IPS-NIHi7 (cell line): ENCODE results near the gene IP6K1.
A peak's percentile ranks its signal among the peaks of the same experiment; 100 is the strongest.
"Not testable (repeated sequence)": the region's sequence is repeated elsewhere in the genome, so short reads cannot be mapped to it uniquely, and the experiment has no call there.

Experiments
- DNase-seq: peaks from one replicate; pipeline ENCODE4 v3.0.0; 2012; ENCODE audit warnings: mixed read lengths; ENCODE audit errors: extremely low spot score

The IP6K1 gene

DNA sequence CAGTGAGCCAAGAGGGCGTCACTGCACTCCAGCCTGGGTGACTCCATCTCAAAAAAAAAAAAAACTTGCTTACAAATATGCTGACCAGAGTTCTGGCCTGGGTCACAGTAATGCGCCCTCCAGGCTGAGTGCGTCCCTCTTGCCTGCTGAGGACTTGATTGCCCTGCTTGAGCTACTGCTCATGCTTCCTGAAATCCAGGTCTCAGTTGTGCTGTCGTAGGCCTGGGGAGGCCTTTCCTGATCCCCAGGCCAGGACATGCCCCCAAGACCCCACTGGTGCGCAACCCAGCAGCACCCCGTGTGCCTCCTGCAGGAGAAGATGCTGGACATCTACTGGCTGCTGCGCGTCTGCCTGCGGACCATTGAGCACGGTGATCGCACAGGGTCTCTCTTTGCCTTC, 74.2 kb downstream of the IP6K1 start:
- DNase-seq: no peak

DNA sequence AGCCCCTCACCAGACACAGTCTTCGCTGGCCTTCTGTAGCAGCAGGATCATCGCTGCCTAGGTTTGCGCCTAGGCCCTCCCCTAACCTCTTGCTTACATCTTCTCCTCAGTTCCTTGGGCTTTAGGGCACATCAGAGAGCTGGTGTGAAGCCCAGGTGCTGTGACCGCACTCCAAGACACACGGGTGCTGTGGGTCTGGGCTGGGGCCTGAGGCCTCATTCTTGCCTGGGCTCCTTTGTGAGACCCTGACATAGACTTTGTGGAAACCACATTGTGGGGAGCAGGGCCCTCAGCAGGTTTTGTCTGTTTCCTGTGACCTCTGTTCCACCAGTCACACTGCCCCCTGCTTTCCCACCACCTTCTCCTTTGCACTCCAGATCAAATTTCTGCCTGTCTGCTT, 74.9 kb downstream of the IP6K1 start:
- DNase-seq: no peak

DNA sequence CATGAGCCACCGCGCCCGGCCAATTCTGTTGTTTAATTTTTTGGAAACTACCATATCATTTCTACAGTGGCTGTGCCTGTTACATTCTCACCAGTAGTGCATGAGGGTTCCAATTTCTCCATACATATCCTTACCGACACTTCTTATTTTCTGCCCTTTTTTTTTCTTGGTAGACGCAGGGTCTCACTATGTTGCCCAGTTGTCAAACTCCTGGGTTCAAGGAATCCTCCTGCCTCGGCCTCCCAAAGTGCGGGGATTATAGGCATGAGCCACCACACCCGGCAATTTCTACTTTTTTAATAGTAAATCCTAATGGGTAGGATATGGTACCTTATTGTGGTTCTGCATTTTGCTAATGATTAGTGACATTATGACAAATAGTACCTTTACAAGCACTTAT, 76.5 kb downstream of the IP6K1 start:
- no peak for DNase-seq

DNA sequence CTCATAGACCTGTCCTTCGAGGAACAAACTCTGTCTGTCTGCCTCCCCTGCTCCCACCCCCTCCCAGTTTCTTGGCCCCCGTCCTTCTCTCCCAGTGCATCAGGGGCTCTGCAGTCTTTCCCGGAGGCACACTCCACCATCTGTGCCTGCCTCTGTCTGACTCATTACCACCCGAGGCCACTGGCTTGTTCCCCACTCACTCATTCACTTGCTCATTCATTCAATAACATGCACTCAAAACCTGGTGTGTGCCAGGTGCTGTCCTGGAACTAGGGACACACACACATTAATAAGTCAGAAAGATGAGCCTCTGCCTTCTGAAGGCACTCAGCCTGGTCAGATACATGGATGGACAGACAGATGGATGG, 79.2 kb downstream of the IP6K1 start:
- no peak for DNase-seq

DNA sequence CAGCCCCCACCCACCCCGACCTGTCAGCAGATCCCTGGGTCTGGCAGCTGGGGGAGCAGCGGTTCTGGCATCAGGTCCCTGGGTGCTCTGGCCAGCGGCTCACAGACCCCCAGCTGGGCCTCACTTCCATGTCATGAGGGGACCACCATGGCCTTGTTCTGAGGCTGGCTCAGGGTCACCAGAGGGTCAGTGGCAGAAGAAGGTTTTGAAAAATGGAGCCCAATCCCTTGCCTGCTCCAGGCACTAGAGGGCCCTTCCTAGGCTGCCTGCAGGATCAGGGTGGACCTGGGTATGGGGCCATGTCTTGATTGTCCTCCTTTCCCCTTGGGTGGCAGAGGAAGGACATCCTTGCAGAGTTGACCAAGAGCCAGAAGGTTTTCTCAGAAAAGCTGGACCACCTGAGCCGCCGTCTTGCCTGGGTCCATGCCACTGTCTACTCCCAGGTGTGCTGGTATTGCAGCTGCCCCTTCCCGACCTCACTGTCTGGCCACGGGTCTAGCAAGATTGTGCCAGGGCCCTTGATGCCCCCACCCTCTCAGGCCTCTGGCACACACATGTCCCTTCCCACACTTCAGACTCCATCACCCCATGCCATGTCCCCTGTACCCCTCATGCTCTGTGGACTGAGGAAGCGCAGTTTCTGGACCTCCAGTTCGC, 79.8 kb downstream of the IP6K1 start:
- DNase-seq: no peak

DNA sequence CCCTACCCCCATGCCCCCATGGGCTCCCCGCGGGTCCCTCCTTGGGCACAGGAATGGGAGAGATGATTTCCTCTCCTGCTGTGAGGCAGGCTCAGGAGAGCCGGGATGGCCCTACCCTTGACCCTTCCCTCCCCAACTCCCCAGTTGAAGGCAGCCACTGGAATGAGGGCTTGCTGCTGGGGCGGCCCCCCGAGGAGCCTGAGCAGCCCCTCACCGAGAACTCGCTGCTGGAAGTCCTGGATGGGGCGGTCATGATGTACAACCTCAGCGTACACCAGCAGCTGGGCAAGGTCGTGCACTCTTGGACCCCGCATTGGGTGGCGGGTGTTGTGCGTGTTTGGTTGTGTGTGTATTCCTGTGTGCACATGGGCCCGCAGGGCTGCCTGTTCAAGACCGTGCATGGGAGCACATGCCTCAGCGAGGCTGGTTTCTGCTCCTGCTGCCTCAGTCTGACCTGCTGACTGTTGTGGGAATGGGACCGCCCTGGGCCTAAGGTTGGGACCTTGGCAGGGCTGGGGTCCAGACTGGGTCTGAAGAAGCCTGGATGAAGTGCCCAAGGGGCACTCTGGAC, 80.9 kb downstream of the IP6K1 start:
- no peak for DNase-seq

DNA sequence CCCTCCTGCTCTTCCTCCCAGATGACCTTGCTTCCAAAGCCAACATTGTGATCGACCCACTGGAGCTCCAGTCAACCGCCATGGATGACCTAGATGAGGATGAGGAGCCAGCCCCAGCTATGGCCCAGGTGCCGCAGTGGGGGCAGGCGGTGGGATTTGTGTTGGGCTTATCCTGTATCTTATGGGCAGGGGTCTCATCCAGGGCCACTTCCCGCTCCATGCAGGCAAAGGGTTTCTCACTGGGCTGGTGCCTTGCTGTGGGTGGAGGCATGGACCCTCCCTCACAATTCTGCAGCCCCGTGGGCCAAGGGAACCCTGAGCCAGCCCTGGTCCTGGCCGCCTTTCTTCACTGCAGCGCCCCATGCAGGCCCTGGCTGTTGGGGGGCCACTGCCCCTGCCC, 81.7 kb downstream of the IP6K1 start:
- DNase-seq: no peak

DNA sequence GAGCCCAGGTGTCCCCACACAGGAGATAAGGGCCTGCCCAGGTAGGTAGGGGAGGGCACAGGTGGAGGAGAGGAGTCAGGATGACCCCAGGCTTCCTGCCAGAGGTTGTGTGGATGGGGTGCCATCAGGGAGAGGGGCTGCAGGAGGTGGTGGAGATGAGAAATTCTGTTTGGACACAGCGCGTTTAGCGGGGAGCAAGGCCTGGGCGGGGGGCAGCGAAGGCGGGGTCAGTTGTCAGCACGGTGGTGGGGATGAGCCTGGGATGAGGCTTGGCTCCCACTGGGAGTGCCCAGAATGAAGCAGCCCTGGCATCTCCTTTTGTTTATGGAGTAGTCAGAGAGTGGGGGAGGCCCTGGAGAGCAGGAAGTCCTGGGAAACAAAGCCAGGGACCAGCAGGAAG, 82.4 kb downstream of the IP6K1 start:
- no peak for DNase-seq

DNA sequence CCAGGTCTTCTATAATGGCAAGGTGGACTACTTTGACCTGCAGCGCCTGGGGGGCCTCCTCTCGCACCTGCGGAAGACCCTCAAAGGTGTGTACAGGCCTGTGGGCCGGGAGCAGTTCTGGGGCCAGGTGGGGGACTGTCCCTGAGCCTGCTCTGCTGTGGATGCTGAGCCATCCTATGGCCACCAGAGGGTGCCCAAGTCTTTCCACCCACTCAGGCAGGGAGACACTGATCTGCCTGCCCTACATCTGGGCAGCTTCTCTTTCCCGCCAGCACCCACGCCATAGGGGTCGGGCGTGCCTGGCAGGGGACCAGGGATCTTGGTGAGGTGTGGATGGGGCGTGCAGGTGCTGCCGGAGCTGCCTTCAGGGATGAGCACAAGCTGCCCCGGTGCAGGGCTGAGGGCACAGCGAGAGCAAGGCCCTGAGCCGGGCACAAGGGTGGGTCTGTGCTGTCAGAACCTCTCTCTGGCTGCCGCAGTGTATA, 82.9 kb downstream of the IP6K1 start:
- peak; percentile 93 for DNase-seq

DNA sequence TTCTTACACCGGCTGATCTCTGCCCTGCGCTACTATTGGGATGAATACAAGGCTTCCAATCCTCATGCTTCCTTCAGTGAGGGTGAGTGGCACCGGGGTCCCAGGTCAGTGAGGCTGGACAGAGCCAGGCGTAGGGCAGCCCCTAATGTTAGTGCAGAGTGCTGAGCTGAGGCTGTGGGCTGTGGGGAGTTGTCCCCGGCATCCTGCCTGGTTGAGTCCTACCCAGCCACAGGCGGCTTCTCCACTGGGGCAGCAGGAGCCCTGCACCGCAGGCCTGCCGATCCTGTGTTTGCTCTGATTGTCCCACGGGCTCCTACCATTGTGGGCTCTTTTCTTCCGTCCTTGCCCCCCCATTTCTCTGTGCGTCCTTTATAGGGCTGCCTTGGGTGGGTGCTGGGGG, 83.7 kb downstream of the IP6K1 start:
- no peak for DNase-seq

DNA sequence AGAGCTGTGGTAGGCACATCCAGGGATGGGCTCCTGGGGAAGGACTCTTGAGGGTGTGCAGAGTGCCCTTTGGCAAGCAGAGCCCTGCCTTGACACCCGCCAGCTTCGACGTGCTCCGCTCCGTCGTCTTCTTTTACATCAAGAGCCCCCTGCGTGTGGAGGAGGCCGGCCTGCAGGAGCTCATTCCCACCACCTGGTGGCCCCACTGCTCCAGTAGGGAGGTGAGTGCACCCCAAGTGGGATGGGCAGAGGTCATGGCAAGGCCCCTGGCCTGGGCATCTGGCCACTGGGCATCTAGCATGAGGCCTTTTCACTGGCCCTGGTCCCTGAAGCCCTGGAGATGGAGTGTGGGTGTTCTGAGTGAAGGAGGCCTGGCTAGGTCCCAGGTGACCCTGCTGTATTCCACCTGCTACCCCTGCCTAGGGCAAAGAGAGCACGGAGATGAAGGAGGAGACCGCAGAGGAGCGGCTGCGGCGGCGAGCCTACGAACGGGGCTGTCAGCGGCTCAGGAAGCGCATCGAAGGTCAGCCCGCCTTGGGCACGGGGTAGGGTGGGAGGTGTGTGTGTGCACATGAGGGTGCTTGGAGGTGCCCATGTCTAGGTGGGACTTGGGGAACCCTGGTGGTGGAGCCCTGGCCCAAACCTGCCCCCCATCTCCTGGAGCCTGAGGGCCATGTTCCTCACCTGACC, 84.8 kb downstream of the IP6K1 start:
- peak; percentile 66 for DNase-seq

DNA sequence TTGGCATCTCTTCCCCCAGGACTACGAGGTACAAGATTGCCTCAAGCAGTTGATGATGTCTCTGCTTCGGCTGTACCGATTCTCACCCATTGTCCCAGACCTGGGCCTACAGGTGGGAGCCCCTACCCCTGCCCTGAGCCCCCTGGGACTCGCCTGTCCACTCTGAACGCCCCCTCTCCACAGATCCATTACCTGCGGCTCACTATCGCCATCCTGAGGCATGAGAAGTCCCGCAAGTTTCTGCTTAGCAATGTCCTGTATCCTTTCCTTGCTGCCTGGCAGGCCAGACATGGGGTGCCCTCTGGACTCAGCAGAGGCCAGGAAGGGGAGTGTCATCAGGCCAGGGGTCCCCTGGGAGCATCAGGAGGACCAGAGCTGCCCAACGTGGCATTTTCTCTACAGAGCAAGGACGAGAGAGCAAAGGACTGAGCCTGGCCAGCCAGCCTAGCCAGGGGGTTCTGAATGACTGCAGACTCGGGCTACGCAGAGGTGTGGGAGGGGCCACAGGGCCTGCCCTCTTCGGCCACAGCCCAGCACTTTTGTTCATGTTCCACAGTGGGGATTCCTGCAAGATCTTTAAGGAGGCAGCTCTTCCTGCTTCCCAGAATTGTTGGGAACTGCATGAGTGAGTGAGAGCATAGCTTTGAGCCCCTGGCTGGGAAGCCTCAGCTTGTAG, 85.8 kb downstream of the IP6K1 start:
- DNase-seq: peak; percentile 52

DNA sequence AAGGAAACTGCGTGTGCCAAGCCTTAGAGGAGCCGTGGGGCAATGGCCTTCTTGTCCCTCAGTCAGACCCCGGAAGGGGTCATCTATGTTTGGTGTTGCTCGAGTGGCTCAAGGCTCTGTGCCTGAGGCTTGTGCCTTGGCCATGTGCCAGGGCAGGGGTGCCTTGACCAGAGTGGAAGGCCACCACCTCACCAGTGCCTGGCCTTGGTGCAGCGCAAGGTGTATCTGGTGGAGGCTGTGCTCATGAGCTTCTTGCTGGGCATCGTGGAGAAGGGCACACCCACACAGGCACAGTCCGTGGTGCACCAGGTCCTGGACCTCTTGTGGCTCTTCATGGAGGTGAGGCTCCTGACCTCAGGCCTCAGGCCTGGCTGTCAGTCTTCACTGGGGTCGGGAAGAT, 86.3 kb downstream of the IP6K1 start:
- no peak for DNase-seq

DNA sequence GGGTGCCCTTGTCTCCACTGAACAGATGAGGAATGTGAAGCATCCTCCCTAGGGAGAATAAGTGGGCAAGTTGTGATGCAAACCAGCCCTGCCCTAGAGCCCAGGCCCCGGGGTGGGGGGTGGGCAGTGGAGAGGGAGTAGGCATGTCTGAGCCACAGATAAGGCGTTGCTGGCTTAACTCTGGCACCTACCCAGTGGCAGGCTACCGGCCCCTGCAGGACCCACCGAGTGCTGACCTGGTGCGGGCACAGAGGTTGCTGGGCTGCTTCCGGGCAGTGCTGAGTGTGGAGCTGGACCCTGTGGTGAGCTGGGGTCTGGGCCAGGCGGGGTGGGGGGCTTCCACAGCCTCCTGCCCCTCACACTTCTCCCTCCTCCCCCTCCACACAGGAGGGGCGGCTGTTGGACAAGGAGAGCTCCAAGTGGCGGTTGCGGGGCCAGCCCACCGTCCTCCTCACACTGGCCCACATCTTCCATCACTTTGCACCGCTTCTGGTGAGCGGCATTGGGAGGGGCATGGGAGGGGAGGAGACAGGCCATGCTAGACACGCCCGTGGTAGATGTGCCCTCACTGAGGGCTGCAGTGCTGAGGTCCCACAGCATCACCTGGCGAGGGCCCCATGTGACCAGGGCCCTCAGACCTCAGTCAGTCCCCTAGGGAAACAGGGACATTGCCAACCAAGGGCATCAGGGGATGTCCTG, 86.9 kb downstream of the IP6K1 start:
- DNase-seq: no peak

DNA sequence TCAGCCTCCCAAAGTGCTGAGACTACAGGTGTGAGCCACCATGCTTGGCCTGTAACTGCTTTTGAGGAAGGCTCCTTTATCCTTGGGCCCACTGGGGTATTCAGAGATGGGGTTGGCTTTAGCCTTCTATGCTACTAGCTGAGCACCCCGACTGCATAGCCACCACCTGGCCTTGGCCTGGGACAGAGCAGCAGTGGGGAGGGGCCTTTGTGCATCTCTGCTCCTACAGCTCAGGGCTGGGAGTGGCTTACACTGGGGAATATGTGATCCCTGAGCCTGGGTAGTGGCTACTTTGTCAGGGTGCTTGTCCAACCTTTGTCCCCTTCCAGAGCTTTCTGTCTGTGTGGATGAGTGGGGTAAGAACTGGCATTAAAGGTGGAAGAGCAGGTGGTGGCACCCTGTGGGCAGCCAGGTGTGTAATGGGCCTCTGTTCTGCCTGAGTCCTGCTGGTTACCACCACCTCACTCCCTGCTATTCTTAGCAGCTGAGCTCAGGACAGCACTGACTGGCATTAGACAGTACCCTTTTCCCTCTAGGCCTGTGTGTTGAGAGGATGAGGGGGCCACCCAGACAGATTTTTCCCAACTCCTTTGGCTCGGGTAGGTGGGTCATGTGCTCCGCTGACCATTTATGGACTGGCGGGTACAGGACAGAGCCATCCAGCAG, 90.9 kb downstream of the IP6K1 start:
- not testable (repeated sequence) for DNase-seq

DNA sequence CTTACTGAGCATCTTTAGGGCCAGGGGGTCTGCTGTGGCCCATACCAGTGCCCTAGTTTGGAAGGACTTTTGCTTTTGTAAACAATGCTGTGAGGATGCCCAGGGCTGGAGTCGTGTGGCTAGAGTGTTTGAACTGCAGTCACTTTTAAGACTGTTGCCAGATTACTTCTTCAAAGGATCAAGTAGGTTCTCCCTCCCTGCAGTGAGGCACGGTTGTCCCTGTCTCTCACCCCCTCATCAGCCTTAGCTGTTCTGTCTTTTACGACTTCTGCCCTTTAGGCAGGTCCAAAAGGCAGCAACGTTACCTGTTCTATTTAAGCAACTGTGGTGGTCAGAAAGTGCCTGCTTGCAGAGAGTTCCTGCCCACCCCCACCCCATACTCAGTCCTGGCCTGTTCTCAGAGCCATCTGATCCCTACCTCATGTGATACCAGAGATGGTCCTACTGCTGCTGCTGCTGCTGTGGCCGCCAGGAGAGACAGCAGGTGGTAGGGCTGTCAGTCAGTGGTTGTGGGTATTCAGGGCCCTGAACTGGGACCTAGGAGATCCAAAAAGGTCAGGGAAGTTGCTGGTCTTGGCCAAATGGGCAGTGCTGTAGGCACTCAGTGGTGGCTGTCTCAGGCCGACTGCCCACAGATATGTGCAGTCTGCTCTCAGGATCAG, 91.8 kb downstream of the IP6K1 start:
- not testable (repeated sequence) for DNase-seq

DNA sequence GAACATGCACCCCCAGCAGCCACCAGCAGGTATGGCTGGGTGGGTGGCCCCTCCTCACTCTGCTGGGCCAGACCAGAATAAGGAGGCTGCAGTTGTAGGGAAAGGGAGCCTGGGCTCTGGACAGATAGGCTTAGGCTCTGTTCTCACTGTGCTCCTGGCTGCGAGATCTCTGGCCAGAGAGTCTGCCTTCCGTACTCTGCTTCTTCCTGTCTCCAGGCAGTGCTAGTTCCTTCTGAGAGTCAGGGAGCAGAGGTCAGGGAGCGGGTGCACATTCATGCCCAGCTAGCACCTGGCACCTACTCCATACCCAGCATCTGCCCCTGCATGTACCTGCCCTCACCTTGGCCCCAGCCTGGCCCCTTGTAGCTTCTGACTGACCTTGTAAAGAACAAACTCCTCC, 94.9 kb downstream of the IP6K1 start:
- not testable (repeated sequence) for DNase-seq

DNA sequence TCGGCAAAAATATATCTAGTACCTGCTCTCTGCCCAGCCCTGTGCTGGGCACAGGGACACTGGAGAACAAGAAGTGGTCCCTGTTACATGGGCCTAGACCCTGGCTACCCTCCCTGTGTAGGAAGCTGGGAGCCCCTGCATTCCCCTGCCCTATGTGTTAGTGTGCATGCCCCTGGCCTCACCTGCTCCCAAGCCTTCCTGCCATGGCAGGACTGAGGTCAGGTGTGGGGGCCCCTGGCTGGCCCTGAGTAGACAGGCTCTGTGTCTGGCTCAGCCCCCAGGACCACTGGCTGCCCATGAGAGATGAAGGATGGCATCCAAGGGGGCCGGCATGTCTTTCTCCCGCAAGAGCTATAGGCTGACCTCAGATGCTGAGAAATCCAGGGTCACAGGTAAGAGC, 95.5 kb downstream of the IP6K1 start:
- not testable (repeated sequence) for DNase-seq

DNA sequence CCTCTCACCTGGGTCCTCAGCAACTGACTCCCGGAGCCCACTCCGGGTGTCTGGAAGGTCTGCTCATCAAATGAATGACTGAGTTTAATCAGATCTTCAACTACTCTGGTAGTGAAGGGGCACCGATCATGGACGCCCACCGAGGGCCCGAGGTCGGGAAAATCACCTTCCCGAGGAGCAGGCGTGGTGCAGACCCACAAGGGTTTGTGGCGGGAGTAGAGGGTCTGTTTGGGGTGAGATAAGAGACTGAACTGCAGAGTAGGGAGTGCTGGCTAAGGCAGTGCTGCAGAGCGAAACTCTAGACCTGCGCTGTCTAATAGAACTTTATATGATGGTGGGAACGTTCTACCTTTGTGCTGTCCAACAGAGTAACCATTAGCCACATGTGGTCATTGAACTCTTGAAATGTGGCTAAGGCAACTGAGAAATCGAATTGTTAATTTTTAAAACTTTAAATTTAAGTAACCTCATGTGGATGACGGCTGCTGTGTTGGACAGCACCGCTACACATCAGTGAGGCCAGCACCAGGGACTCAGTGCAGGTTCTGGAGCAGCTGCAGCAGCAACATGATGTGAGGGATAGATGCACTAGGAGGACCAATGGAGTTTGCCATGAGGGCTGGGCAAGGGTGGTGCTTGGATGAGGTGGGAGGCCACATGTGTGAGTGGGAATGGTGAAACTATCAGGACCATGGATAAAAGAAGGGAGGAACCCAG, 96.3 kb downstream of the IP6K1 start:
- DNase-seq: not testable (repeated sequence)
